ENCODE measurements around the gene TUBB. TPM values are rescaled to one million over a fixed set of nuclear protein-coding genes. Genes with fewer than 3 reads are reported as not detected.

TUBB gene
- polyA plus RNA-seq, 1 of the 3 experiments (the other 2 are of a cell fraction) = 1,037 TPM

GRCh38 chr6:30689985-30690384 is 30.2 kb upstream of the TUBB start (continued):
- no peak for TF ChIP-seq CTCF (IDR thresholded peaks at IDR 0.05)

- DNase-seq = peak; percentile 94
- Histone ChIP-seq H3K4me3 (ENCODE audit: low read depth in 2 of 2, low read length in 1 of 2) (peak within 1 kb of the TSS; percentile 66 to 86), H3K9ac (peak within 1 kb of the TSS; percentile 74), H3K27me3 (ENCODE audit: insufficient read depth) (no peaks in the 10 kb centered on the region), H3K9me3 (no peaks in the 10 kb centered on the region), H3F3A (replicated peaks; ENCODE audit: insufficient read depth) (no peaks in the 10 kb centered on the region), H3K79me2 (ENCODE audit: insufficient read depth) (peaks cover 49% of the 10 kb centered on the region), H4K20me1 (ENCODE audit: insufficient read depth) (no peaks in the 10 kb centered on the region; the same call in 1 of the 2 replicates), H3K4me1 (ENCODE audit: control insufficient read depth in 1 of 2, insufficient read depth in 2 of 2, low read depth in 1 of 2, low read length in 1 of 2) (peaks cover 17 to 34% of the 10 kb centered on the region in 2 experiments; a peak in 2 of 4 replicates), H3K27ac (ENCODE audit: low read depth in 2 of 2, low read length in 1 of 2) (peak within 1 kb of the TSS; percentile 78 to 87), H2AFZ (ENCODE audit: low read depth) (peak within 1 kb of the TSS; percentile 88), H3K9me2 (no peaks in the 10 kb centered on the region), H3K4me2 (peak within 1 kb of the TSS; percentile 76), H3K36me3 (replicated peaks in 1 of 2; ENCODE audit: control insufficient read depth in 1 of 2, insufficient read depth in 2 of 2, low read length in 1 of 2) (no peaks in the 10 kb centered on the region)
- under 1% methylated on average over 35 of the region's 40 CpGs for WGBS (ENCODE audit: low lambda C conversion rate)
- POLR2A ChIA-PET = interaction anchor here (0.5 to 1.5 kb wide), 8 partner anchors 9 to 847 kb away, joined by 3 to 6 read pairs (median 3); partner anchors contain the start of gene MDC1
- CTCF ChIA-PET = interaction anchor here (2.0 to 29.8 kb wide), 3 partner anchors 8 to 32 kb away, joined by 7 to 838 read pairs (median 56); partner anchors contain the start of genes FLOT1, MDC1 and TUBB
- TF ChIP-seq EZH2phosphoT487 (IDR thresholded peaks at IDR 0.05; ENCODE audit: borderline replicate concordance, low read depth) = no peak
- TF ChIP-seq TAF1 (IDR thresholded peaks at IDR 0.05; ENCODE audit: borderline replicate concordance, low read depth, low read length) = peak; percentile 55; the same call in 1 of the 2 replicates
- TF ChIP-seq REST (IDR thresholded peaks at IDR 0.05; ENCODE audit: low read depth, low read length) = no peak; the same call in 1 of the 2 replicates
- TF ChIP-seq RCOR1 (IDR thresholded peaks at IDR 0.05; ENCODE audit: low read length) = no peak
- peak; percentile 53; the same call in 1 of the 2 replicates for TF ChIP-seq GABPA (IDR thresholded peaks at IDR 0.05; ENCODE audit: low read depth)
- TF ChIP-seq GATA2 (CRISPR knock-in tag; IDR thresholded peaks at IDR 0.05) = no peak
- TF ChIP-seq TCF12 (IDR thresholded peaks at IDR 0.05) = peak; percentile 32; the same call in 1 of the 2 replicates
- TF ChIP-seq IRF3 (IDR thresholded peaks at IDR 0.05; ENCODE audit: low read depth, low read length) = no peak
- TF ChIP-seq RAD21 (IDR thresholded peaks at IDR 0.05; ENCODE audit: low read length) = no peak
- no peak for TF ChIP-seq FOSL2 (IDR thresholded peaks at IDR 0.05; ENCODE audit: borderline replicate concordance, low read depth)
- TF ChIP-seq NFIC (IDR thresholded peaks at IDR 0.05; ENCODE audit: borderline replicate concordance) = no peak
- TF ChIP-seq MXI1 (IDR thresholded peaks at IDR 0.05; ENCODE audit: low read depth, low read length) = peak; percentile 95
- no peak for TF ChIP-seq RXRA (IDR thresholded peaks at IDR 0.05; ENCODE audit: borderline replicate concordance, low read depth)
- TF ChIP-seq NRF1 (IDR thresholded peaks at IDR 0.05; ENCODE audit: low read depth, low read length) = peak; percentile 45; the same call in 1 of the 2 replicates
- TF ChIP-seq MAX (IDR thresholded peaks at IDR 0.05; ENCODE audit: low read depth) = peak; percentile 57
- TF ChIP-seq POLR2AphosphoS5 (IDR thresholded peaks at IDR 0.05; ENCODE audit: low read depth, low read length) = peak; percentile 78
- no peak for TF ChIP-seq SMC3 (IDR thresholded peaks at IDR 0.05; ENCODE audit: low read depth, low read length)
- no peak for TF ChIP-seq USF2 (IDR thresholded peaks at IDR 0.05; ENCODE audit: borderline replicate concordance, low read depth, low read length)
- TF ChIP-seq SIN3A (IDR thresholded peaks at IDR 0.05; ENCODE audit: borderline replicate concordance, low read depth, low read length) = peak; percentile 88
- TF ChIP-seq TEAD4 (IDR thresholded peaks at IDR 0.05; ENCODE audit: borderline replicate concordance, insufficient read depth) = no peak
Measured at GRCh38 chr6:30690403-30691207, 29.5 kb upstream of the TUBB start, which contains the start of gene NRM. TSS of gene NRM (minus strand) at chr6:30690984. CDS start at chr6:30690974, 10 bp downstream.
